ENCODE measurements around the gene BAK1. TPM values are rescaled to one million over a fixed set of nuclear protein-coding genes. Genes with fewer than 3 reads are reported as not detected.

BAK1 gene
- total and polyA plus RNA-seq, 2 of the 13 experiments (the other 11 are each of a cell fraction or from before 2014, with no cell fraction given): 15.0 to 23.8 TPM

- Histone ChIP-seq H3K27ac (ENCODE audit: extremely low read length, insufficient read depth, low read length) (peak overlapping the region; percentile 81), H3K4me2 (ENCODE audit: low read depth, low read length) (peak overlapping the region; percentile 94), H3K36me3 (replicated peaks in 1 of 2; ENCODE audit: control insufficient read depth in 1 of 2, insufficient read depth in 2 of 2, low read length in 2 of 2) (no peaks in the 10 kb centered on the region), H3K9ac (ENCODE audit: insufficient read depth, low read depth, low read length) (peak overlapping the region; percentile 84), H3K4me1 (ENCODE audit: insufficient read depth, low read length) (peaks cover 52% of the 10 kb centered on the region), H2AFZ (ENCODE audit: low read length) (no peak overlapping the region), H3K79me2 (ENCODE audit: insufficient read depth, low read length) (no peaks in the 10 kb centered on the region), H3K4me3 (replicated peaks in 1 of 3; ENCODE audit: insufficient read depth in 1 of 3, low read depth in 2 of 3, low read length in 3 of 3) (peak overlapping the region; percentile 50 to 72 (median 50)), H3K27me3 (ENCODE audit: control insufficient read depth in 1 of 2, insufficient read depth in 2 of 2, low read length in 2 of 2) (0 out of 5 replicates have a peak, but pooled peaks cover 0 to 3% of the 10 kb centered on the region in 2 experiments), H3K9me3 (ENCODE audit: low read length) (no peaks in the 10 kb centered on the region), H4K20me1 (ENCODE audit: insufficient read depth, low read length) (no peaks in the 10 kb centered on the region)
- 0% methylated on average over 10 of the region's 15 CpGs for WGBS (ENCODE audit: low lambda C conversion rate)
- intact Hi-C loops (cut with micrococcal nuclease; ENCODE audit: unreplicated experiment) (loop anchor here (1.0 kb wide), 4 partner anchors 23 to 112 kb away; no protein-coding TSS in a partner anchor), in situ Hi-C loops (cut with HindIII; ENCODE audit: extremely low pct_ligation_motif_present, low pct_unique_long_range_greater_than_20kb) (no loop called here)
- DNase-seq (ENCODE audit: low spot score) (peak; percentile 80), FAIRE-seq (peak; percentile 92), ATAC-seq (peak; percentile 67)
- ChIA-PET POLR2A (interaction anchor here (0.6 to 3.9 kb wide), 18 partner anchors 9 to 198 kb away, joined by 3 to 37 read pairs (median 7); partner anchors contain the start of genes BAK1, ITPR3, LEMD2 and UQCC2), CTCF (ENCODE audit: low intra/inter-chr PET ratio, low total read pairs) (interaction anchor here (0.8 to 4.1 kb wide), 6 partner anchors 17 to 111 kb away, joined by 3 to 72 read pairs (median 20); no protein-coding TSS in a partner anchor)
- BruUV-seq (replicated peaks): TSS peak; percentile 64
- TF ChIP-seq HNF4A (CRISPR knock-in tag; IDR thresholded peaks at IDR 0.05) (peak; percentile 38; the same call in 1 of the 2 replicates), EEA1 (CRISPR knock-in tag; IDR thresholded peaks at IDR 0.05; ENCODE audit: borderline replicate concordance) (no peak; the same call in 1 of the 2 replicates), SRSF1 (optimal IDR thresholded peaks at IDR 0.05; ENCODE audit: low read depth, low read length) (peak; percentile 50), NCOR1 (IDR thresholded peaks at IDR 0.05; ENCODE audit: borderline replicate concordance, low read length) (peak; percentile 36; the same call in 1 of the 2 replicates), ATRX (CRISPR knock-in tag; IDR thresholded peaks at IDR 0.05; ENCODE audit: borderline replicate concordance) (no peak), MIXL1 (CRISPR knock-in tag; IDR thresholded peaks at IDR 0.05) (0 out of 2 replicates have a peak, but pooled peaks have one; percentile 3), HOXA3 (CRISPR knock-in tag; IDR thresholded peaks at IDR 0.05) (0 out of 2 replicates have a peak, but pooled peaks have one; percentile 12), PHF20 (CRISPR knock-in tag; IDR thresholded peaks at IDR 0.05) (peak; percentile 65), ZNF564 (CRISPR knock-in tag; IDR thresholded peaks at IDR 0.05) (peak; percentile 55), GZF1 (CRISPR knock-in tag; IDR thresholded peaks at IDR 0.05) (peak; percentile 64; the same call in 1 of the 2 replicates), PRDM10 (CRISPR knock-in tag; IDR thresholded peaks at IDR 0.05; ENCODE audit: low read depth) (0 out of 2 replicates have a peak, but pooled peaks have one; percentile 21), ZNF512B (CRISPR knock-in tag; IDR thresholded peaks at IDR 0.05; ENCODE audit: borderline replicate concordance) (no peak), SAP130 (CRISPR knock-in tag; IDR thresholded peaks at IDR 0.05; ENCODE audit: low read depth) (0 out of 2 replicates have a peak, but pooled peaks have one; percentile 35)
- TF ChIP-seq, protein P1, sequence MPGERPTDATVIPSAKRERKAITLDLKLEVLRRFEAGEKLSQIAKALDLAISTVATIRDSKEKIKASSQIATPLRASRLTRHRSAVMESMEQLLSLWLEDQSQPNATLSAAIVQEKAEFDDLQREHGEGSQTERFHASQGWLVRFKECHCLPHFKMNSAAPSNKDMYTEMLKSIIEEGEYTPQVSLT (CRISPR knock-in tag; IDR thresholded peaks at IDR 0.05; ENCODE audit: borderline replicate concordance, low read depth): no peak
- TF ChIP-seq, protein P2, sequence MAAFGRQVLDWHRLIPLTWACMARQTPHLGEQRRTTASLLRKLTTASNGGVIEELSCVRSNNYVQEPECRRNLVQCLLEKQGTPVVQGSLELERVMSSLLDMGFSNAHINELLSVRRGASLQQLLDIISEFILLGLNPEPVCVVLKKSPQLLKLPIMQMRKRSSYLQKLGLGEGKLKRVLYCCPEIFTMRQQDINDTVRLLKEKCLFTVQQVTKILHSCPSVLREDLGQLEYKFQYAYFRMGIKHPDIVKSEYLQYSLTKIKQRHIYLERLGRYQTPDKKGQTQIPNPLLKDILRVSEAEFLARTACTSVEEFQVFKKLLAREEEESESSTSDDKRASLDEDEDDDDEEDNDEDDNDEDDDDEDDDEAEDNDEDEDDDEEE (CRISPR knock-in tag; IDR thresholded peaks at IDR 0.05): peak; percentile 93
Observed at GRCh38 chr6:33590531-33591198, 10.6 kb upstream of the BAK1 start.

Data from HepG2 (cell line).